NCI-H510A (cell line): ENCODE results near the gene KCTD14.
A peak's percentile ranks its signal among the peaks of the same experiment; 100 is the strongest.
"Not testable (repeated sequence)": the region's sequence is repeated elsewhere in the genome, so short reads cannot be mapped to it uniquely, and the experiment has no call there.

Source experiments
- DNase-seq: peaks from one replicate; lab custom pipeline; 2025; lab: John Stamatoyannopoulos, UW

The KCTD14 gene, protein sequence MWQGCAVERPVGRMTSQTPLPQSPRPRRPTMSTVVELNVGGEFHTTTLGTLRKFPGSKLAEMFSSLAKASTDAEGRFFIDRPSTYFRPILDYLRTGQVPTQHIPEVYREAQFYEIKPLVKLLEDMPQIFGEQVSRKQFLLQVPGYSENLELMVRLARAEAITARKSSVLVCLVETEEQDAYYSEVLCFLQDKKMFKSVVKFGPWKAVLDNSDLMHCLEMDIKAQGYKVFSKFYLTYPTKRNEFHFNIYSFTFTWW

GRCh38 chr11:78022397-78023396, at the start of gene KCTD14:
Gene KCTD14 (minus strand): TSS chr11:78023276. CDS start chr11:78023249, 27 bp downstream.
- peak; percentile 40 for DNase-seq

DNA sequence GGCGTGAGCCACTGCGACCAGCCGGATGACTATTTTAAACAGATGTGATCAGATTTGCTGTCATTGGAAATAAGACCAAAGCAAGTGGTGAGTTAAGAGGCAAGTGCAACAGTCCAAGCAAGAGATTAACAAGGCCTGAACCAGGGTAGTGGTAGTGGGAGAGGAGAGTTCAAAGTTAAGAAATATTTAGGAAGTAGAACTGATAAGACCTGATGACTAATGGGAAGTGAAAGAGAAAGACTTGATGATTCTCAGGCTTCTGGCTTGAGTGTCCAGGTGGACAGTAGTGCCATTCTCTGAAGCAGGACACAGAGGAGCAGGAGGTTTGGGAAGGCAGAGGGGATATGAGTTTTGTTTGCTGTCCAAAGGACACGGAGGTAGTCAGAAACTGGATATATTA, 49.4 kb upstream of the KCTD14 start:
- DNase-seq = no peak

DNA sequence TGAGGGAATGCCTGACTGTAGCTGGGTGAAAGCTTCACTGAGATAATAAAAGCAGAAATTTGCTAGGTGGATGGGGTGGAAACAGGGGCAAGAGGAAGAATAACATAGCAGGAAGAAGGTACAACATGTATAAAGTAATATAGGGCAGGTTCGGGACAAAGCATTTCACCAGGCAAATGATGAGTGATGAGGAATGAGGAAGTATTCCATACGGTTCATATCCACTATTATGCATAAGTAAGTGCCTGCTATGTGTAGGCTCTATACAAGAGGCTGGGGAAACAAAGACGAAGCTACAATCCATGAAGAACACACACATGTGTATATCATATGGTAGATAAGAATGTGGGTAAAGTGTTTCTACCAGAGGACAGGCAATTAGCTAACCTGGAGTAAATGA, 48.6 kb upstream of the KCTD14 start:
- no peak for DNase-seq

DNA sequence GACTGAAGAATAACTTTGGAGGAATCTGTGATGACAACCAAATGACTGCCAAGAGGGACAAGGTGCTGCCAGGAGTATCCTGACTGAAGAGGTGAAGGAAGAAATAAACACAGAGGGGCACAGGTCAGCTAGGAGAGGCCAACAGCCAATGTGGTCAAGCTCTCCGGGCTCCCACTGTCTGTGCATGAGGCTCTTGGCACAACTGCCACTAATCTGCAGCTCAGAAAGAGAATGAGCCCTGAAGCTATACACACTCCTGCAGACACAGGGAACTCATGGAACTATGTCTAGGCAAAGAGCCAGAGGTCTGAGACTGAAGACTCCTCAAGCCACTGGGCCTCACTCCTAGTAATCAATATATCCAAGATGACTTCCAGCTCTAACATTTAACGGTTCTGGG, 47.5 kb upstream of the KCTD14 start:
- no peak for DNase-seq

DNA sequence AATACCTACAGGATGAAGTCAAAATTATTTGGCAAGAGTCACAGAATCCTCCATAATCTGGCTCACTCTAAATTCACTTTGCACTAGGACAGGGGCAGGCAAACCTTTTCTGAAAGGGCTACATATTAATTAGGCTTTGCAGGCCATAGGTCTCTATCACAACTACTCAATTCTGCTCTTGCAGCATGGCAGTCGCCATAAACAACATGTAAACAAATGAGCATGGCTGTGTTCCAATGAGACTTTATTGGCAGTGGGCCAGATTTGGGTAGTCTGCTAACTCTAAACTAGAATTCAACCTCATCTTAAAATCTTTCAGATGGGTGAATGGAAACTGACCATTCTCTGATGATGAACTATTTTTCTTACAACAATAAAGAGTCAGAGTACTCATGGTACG, 46.4 kb upstream of the KCTD14 start:
- no peak for DNase-seq

DNA sequence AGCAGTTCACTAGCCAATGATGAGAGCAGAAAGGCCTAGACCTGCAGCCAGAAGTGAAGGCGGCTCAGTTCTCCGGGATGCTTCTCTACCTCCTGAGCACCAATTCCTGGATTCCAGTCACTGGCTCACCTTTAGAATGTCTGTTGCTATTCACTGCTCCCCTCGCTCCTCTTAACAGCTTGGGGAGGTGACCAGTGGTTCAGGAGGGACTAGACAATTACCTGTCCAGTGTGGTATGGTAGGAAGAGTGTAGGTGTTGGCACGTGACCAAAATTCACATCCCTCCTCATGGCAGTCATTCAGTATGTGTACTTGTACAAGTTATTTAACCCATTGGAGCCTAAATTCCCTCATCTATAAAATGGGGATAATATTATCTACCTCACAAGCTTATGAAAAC, 44.6 kb upstream of the KCTD14 start:
- no peak for DNase-seq

DNA sequence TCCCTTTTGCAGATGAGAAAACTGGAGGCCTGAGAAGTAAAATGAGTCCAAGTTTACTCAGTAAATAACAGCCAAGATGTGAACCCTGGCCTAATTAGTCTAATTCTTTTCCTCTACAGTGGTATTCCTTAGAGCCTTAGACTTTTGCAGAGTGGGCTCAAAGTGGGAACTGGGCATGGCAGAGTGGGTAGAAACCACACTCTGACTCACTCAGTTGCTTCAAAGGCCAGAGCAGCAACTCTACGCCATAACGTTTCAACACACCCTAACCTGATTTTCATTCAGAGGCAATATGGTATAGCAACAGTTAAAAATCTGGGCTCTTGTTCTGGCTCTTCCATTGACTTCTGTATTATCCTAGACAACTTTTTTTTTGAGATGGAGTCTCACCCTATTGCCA, 43.4 kb upstream of the KCTD14 start:
- no peak for DNase-seq

GRCh38 chr11:78065203-78065602, 42.1 kb upstream of the KCTD14 start:
- no peak for DNase-seq

DNA sequence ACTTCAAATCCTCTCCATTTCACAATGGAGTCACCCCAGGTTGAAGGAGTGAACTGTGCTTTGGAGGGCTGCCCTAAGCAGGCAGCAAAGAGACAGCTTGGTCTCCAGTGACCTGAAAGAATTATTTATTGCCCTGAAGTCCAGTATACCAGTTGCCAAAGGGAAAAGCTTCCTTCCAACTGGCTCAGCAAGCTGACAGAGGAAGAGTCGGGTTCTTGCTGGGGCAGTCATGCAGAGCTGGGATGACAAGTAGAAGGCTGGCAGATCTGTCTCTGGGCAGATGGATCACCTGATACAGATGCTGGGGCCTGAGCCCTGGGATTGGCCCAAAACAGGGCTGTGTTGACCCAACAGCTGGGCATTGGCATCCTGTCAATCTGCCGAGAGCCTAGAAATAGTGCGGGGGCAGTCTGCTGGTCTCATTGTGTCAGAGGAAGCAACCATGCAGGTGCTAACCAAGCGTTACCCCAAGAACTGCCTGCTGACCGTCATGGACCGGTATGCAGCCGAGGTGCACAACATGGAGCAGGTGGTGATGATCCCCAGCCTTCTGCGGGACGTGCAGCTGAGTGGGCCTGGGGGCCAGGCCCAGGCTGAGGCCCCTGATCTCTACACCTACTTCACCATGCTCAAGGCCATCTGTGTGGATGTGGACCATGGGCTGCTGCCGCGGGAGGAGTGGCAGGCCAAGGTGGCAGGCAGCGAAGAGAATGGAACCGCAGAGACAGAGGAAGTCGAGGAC, 40.5 kb upstream of the KCTD14 start, which contains the start of gene THRSP:
THRSP (plus strand) TSS at position 422 of the 742 bp plus-strand sequence; CDS start at position 443, 21 bp downstream.
- DNase-seq = no peak

DNA sequence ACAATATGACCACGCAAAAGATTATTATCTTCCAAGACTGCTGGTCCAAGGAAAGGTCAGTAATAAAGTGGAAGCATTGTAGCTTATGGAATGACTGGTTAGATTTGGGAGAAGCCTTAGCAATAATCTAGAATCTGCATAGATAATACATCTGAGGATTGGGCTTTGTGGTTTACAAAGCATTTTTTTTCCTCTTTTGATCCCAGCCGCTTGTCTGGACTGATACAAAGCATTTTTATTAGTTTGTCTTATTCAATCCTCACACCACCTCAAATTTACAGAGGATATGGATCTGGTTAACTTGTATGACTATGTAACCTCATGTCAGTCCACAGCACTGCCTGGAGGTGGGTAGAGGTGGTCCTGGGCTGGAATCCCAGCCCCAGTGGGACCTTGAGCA, 39.6 kb upstream of the KCTD14 start:
- DNase-seq = no peak

- no peak for DNase-seq
Observed at GRCh38 chr11:78061921-78062311, 38.8 kb upstream of the KCTD14 start.

DNA sequence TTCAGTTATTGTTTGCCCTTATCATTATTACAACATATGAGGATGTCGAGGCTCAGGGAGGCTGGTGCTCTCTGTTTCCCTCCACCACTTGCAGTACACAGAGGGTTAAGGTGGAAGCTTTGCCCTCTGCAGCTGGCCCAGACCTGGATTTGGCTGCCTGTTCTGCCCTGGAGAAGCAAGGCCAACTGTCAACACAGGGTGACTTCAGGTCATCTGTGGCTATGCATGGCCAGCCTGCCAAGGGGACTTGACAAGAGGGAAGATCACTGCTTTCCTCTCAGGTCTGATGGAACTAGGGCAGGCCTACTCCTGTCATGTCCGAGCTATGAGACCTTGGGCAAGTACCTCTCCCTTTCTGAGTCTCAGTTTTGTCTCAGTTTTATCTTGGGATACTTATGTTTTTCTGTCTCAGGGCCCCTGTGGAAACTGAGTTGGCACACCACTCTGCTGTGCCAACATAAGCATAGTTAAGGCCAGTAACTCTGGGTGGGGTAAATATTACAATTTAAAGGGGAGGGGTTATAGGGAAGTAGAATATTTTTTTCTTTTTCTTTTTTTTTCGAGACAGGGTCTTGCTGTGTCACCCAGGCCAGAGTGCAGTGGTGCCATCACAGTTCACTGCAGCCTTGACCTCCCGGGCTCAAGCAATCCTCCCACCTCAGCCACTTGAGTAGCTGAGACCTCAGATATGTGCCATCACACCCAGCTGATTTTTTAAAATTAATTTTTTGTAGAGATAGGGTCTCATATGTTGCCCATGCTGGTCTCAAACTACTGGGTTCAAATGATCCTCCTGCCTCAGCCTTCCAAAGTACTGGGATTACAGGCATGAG, 38.2 kb upstream of the KCTD14 start:
- no peak for DNase-seq

DNA sequence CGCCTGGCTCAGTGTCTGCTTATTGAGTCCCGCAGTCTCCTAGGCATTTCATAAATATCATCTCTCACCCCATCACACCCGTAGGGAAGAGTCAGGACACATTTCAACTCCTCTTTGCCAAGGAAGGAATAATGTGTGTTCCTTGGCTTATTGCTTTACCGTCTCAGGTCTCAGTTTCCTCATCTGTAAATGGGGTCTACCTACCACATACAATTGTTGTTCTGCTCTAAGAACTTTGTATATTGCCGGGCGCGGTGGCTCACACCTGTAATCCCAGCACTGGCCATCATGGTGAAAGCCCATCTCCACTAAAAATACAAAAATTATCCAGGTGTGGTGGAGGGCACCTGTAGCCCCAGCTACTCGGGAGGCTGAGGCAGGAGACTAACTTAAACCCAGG, 37.5 kb upstream of the KCTD14 start:
- DNase-seq = no peak

DNA sequence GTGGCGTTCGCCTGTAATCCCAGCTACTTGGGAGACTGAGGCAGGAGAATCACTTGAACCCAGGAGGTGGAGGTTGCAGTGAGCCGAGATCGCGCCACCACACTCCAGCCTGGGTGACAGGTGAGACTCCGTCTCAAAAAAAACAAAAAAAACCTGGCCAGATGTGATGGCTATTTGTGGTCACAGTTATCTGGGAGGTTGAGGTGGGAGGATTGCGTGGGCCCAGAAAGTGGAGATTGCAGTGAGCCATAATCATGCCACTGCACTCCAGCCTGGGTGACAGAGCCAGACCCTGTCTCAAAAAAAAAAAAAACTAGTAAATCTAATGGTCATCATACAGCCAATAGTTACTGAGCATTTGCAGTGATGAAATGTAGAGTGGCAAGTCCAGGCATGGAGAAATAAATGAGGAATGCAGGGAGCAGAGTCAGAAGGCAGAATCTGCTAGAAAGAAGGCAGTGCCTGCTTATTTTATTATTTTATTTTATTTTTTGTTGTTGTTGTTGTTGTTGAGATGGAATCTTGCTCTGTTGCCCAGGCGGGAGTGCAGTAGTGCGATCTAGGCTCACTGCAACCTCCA, 36.8 kb upstream of the KCTD14 start:
- not testable (repeated sequence) for DNase-seq

- DNase-seq = no peak
Observed at GRCh38 chr11:78057462-78058055, 34.5 kb upstream of the KCTD14 start.

DNA sequence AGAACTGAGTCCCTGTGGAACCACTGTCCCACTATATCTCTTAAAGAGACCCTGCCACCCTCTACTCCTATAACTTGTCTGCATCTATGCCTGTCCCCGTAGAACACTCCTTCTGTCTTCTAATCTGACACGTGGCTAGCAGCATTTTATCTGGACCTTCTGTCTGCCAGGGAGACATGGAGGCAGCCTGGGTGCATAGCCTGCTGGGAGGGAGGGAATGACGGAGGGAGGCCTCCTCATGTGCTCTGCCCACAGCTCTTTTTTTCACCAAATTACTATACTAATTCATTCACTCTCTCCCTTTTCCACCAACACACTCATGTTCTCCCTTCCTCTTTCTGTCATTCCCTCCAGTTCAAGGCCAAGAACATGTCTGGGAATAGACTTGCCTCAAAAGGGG, 33.0 kb upstream of the KCTD14 start:
- no peak for DNase-seq

DNA sequence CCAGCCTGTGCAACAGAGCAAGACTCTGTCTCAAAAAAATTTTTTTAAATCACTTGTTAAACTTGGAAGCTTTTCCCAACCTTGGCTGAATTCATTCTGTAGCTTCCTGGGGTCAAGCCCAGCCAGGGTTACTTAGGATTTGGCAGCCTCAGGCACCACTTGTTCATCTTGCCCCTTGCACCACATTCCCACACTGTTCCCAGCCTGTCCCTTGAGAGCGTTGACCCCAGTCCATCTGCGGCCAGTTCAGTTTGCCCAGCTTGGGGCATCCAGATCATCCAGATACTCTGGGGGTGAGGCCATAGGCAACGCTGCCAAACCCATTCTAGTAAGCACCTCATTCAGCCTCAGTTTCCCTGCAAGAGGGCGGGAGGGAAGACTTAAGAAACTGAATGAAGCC, 31.9 kb upstream of the KCTD14 start:
- no peak for DNase-seq

GRCh38 chr11:78050964-78051831, 28.1 kb upstream of the KCTD14 start:
- DNase-seq = no peak

DNA sequence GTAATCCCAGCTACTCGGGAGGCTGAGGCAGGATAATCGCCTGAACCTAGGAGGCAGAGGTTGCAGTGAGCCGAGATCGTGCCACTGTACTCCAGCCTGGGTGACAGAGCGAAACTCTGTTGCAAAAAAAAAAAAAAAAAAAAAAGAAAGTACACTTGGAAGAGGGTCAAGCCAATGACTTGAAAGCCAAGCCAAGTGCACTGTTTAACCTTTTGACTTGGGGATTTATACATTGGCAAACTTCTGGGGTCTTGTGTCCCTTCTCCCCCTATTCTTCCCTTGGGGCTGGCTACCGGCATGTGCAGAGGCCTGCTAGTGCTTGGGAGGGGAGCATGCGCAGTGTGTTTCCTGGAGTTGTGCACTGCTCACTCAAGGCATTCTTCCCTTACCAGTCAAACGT, 26.3 kb upstream of the KCTD14 start:
- no peak for DNase-seq

DNA sequence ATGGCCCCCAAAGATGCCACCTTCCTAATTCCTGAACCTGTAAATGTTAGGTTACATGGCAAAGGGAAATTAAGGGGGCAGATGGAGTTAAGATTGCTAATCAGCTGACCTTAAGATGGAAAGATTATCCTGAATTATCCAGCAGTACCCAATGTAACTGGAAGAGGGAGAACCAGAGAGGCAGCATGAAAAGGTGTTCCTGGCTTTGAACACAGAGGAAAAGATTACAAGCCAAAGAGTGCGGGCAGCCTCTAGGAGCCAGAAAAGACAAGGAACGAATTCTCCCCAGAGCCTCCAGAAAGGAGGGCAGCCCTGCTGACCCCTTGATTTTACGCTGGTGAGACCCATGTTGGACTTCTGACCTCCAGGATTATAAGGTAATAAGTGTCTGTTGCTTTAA, 25.5 kb upstream of the KCTD14 start:
- DNase-seq = no peak
